Stimulated activated CD8-positive, alpha-beta memory T cell treated with anti-CD3 and anti-CD28 coated beads, Interleukin-15, amount 100 ng/mL, for 48 hours (primary cell): ENCODE measurements around the gene NHERF2.

Experiments used
- DNase-seq, 2 donors: peaks; one replicate each; pipeline ENCODE4 v3.0.0-alpha.2; 2020; ENCODE audit warnings: low read depth in 2 of 2

Gene NHERF2

DNA sequence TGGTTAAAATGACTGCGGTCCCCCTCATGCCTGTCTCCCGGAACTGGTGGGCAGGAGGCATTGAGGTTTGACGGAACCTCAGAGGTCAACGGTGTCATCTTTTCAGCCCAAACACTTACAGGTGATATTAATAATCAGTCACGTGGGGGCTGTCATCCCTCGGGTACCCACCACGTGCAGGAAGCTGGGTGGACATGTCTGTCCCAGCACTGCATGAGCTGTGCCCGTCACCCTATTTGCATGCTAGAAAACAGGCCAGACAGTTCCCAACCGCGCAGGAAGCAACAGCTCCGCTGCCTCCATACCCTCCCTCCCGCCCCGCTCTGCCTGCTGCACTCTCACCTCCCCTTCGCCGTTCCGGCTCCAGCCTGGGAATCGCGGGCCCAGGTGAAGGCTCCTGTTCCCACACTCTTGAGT lies 35.6 kb upstream of the NHERF2 start:
- peak in 1 of 2 donors; percentile 37 for DNase-seq

DNA sequence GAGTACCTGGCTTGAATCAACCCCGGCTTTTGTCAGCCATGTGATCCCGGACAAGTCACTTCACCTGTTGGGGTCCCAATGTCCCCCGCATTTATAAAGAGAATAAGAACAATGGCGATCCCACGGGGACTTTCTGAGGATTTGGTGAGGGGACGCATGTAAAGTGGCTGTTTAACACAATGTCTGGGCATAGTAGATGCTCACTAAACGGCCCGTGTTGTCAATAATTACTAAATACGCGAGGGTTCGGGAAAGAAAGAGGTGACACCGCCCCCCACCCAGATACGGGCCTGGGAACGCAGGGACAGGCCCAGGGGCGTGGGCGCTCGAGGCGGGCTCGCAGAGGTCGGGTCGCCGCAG lies 35.1 kb upstream of the NHERF2 start:
- DNase-seq = no peak

DNA sequence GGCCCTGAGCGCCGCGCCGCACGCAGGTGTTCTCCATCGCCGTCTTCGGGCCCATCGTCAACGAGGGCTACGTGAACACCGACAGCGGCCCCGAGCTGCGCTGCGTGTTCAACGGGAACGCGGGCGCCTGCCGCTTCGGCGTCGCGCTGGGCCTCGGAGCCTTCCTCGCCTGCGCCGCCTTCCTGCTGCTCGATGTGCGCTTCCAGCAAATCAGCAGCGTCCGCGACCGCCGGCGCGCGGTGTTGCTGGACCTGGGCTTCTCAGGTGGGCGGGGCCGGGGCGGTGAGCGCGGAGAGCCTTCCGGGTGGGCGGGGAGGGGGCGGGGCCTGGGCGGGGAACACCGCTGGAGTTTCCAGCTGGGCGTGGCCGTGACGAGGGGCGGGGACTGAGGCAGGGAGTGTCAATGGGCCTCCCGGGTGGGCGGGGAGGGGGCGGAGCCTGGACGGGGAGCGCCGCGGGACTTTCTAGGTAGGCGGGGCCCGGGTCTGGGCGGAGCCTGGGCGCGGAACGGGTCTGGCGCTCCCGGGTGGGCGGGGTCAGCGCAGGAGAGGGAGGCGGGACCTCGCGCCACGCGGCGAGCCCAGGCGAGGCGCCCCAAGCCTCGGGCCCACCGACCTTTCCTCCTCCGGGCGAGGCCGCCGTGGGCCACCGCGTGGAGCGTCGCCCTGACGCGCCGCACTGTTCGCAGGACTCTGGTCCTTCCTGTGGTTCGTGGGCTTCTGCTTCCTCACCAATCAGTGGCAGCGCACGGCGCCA lies 34.6 kb upstream of the NHERF2 start:
- DNase-seq = peak; percentile 93 to 94

DNA sequence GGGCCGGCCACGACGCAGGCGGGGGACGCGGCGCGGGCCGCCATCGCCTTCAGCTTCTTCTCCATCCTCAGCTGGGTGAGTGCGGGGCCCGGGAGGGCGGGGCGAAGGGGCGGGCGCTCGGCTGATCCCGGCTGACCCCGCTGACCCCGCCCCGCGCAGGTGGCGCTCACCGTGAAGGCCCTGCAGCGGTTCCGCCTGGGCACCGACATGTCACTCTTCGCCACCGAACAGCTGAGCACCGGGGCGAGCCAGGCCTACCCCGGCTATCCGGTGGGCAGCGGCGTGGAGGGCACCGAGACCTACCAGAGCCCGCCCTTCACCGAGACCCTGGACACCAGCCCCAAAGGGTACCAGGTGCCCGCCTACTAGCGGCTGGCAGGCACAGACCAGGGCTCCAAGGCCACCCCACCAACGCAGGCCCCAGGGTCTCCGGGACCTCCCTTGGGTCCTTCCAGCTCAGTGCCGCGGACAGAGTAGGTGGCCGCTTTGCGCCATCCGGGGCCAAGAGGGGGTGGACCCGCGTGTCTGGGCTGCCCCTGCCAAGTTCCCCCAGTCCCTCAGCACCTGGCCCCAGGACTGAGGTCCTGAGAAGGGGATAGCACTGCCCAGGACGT lies 33.9 kb upstream of the NHERF2 start:
- DNase-seq = no peak

DNA sequence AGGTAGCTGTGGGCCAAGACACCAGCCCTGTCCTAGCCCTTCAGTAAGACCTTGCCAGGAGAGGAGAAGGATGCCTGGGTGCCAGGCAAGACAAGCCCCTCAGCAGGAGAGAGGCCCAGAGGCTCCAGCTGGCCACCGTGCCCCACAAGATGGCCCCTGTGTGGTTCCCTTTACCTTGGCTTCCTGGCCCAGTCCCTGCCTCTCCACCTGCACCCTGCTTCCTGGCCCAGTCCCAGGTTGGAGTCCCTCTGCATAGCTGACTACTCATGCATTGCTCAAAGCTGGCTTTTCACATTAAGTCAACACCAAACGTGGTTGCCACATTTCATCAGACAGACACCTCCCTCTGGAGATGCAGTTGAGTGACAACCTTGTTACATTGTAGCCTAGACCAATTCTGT lies 33.0 kb upstream of the NHERF2 start:
- DNase-seq = no peak

DNA sequence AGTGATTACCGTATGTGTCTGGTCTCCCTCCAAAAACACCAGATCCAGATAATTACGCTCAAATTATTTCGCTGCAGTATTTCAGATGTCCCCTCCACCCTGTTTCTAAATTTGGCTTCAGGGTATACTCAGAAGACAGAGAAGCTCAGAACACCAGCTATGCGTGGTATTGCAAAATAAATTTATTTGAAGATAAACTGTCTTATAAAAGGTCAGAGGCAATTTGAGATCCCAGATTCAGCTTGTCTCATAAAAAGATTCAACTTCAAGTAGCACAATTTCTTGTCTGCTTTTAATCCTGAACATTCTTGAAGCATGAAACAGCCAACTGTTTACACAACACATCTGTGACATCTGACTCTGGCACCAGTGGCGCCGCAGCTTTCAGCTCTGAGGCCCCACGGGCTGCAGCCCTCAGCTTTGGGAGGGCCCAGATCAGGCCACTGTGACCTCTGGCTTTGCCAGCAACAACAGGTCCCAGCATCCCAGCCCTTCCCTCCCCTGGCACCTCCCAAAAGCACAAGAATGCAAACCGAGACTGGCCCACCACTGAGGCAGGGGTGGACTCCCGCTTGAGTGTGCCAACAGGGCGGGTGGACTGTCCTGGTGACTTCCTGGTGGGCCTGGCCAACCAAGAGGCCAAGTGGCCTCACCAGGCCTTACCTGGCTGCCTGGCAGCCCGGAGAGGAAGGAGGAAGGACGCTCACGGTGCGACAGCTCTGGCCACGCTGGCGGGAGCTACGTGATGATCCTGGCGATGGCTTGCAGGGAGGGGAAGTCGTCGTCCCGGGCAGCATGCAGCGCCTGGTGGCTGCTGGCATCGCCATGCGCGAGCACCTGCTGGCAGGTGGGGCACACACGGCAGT lies 29.0 kb upstream of the NHERF2 start:
- no peak for DNase-seq

DNA sequence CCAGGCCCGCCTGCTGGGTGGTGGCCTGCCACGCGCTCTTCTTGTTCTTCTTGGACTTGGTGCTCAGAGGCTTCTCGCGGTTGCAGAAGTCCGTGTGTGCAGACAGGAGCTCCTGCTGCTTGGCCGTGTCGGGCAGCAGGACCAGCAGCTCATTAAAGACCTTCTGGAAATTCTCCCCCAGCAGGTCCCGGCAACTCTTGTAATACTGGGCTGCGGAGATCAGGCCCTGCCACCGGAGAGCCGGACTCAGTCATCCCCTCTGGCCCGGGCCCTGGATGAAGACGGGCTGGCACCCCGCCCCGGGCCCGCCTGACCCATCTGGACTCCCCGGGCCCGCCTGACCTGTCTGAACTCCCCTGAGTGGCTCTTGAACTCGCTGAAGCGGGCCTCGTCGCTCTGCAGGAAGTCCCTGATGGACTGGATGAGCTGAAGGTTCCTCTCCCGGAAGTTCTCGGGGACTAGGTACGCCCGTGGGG lies 28.3 kb upstream of the NHERF2 start:
- no peak for DNase-seq

DNA sequence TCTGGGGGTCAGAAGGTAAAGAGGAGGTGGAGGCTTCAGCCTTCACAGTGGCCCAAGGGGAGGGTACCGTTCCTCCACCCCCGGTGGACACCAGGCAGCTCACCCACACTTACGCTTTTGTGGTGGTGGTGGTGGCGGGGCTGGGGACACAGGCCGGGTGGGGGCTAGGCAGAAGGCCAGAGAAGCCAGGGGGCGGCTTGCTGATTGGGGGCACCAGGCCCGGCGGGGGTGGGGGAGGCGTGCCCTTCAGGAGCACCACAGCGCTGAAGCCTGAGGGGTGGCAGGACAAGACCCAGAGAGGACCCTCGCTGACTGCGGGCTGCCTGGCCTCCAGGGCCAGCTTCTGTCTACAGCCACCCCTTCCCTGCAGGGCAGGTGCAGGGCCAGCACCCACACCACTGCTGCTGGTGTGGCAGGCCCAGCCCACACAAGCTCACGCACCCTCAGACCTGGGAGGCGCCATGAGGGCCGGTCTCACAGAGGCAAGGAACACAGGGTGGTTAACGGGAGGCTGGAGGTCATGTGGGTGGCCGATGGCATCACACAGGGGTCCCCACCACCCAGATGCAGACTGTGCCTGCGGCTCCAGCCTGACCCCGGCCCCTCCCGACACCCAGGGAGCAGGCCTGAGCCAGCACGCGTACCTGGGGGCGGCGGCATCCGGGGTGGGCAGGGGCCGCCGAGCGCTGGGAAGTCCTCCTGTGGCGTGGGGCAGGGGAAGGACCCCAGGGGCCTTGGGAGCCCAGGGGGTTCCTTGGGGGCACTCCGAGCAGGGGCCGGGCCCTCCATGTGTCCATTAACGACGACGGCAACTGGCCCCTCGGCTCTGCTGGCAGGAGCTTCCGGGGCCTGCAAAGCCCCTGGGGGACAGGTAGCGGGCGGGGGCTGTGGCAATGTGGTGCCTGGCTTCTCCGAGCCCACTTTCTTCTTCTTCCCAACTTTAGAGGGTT lies 27.6 kb upstream of the NHERF2 start:
- no peak for DNase-seq

DNA sequence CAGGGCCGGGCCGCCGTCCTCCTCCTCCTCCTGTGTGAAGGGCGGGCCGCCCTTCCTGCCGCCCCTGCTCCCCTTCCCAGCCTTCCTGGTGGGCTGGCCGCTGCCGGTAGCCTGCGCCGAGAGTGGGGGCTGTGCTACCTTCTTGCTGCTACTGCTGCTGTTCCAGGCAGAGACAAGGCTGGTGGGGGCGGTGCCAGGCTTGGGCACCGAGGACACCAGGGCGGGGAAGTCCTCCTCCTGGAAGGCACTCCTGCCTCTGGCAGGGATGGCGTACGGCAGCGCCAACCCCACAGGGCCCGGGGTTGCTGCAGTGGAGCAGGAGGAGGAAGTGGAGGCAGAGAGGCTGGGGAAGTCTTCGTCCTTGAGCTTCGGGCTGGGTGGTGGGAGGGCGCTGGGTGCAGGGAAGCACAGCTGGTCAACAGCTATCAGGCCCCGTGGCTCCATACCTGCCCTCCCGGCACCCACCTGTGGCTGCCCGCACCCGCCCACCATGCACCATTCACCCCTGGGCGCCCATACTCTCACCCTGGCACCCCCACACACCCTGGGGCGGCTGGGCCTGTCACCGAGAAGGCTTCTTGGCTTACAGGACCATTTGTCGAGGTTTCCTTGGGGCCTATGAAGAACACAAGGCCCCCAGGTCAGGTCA lies 26.7 kb upstream of the NHERF2 start:
- no peak for DNase-seq

DNA sequence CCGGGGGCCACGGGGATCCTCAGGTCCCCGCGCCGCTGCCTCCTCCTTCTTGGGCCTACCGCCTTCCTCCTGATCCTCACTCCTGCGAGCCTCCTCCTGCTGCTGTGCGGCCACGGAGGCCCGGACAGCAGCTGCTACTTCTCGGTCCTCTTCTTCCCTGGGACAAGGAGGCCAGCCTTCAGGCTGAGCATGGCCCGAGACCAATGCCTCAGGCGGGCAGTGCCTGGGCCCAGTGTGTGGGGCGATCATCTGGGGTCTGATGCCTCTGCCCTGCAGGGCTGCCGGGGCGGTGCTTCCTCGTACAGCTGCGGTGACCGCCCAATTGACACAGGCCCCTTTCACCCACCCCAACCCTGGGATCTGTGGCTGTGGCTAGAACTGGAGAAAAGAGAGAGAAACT lies 25.7 kb upstream of the NHERF2 start:
- no peak for DNase-seq

DNA sequence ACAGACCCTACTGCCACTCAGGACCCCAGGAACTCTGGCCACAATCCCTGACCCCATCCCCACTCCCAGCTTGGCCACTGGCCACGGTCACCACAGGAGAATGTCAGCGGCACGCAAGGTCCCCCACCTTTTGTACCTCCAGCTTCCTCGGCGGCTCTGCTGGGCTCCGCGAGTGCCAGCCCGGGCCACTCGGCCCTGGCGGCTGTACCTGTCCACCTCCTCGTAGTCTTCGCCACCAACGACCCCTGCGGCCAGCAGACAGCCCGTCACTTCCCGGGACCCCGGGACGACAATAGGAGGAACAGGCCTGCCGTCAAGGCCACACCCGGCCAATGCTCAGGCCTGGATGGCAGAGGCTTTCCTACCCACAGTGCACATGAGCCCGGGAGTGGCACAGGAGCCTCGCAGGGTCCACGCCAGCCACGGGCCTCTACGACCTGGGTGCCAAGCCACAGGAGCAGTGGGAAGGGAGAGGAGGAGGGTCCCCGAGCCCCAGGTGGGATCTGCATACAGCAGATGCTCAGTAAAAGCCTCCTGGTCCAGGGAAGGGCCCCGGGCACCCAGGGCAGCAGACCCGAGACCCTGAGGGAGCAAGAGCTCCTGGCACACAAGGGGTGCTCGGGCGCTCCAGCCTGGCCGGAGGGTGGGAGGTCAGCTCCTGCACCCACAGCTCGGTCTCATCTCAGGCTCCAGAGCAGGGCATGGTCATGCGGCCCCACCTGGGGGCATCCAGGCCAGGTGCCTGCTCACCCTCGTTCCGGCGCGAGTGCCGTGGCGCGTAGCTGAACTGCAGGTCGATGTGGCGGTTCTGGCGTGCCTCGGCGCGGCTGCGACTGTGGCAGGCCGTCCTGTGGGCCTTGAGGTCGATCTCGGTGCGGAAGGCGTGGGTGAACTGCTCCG lies 25.0 kb upstream of the NHERF2 start:
- DNase-seq = no peak

DNA sequence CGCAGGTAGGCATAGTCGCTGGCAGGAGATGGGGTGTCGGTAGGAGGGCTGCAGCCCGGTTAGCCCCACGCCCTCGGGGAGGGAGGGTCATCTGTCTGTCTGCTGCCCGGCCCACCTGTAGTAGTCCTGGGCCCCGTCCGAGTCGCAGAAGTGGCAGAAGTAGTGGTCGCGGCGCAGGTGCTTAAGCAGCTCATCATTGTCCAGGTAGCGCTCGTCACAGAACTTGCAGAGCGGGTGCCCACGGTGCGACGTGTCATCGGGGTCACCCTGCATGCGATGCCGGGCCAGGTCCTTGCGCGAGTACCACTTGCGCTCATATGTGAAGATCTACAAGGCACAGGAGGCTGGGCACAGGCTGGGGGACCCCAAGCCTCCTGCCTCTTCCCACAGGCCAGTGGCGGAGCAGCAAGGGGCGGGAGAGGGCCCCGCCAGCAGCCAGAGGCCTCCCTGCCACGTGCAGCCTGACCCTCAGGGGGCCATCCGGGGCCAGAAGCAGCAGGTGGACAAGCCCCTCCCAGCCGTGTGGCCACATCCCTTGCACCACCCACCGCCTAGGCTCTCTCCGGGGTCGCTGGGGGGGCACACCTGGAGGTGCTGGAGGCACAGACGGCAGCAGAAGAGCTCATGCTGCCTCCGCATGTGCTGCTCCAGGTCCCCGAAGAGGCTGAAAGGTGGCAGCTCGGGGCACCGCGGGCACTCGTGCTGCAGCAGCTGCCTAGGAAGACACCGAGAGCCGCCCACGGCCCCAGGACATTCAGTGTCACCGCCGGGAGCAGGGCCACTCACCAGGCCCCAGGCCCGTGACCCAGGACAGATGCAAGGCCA lies 24.1 kb upstream of the NHERF2 start:
- no peak for DNase-seq

DNA sequence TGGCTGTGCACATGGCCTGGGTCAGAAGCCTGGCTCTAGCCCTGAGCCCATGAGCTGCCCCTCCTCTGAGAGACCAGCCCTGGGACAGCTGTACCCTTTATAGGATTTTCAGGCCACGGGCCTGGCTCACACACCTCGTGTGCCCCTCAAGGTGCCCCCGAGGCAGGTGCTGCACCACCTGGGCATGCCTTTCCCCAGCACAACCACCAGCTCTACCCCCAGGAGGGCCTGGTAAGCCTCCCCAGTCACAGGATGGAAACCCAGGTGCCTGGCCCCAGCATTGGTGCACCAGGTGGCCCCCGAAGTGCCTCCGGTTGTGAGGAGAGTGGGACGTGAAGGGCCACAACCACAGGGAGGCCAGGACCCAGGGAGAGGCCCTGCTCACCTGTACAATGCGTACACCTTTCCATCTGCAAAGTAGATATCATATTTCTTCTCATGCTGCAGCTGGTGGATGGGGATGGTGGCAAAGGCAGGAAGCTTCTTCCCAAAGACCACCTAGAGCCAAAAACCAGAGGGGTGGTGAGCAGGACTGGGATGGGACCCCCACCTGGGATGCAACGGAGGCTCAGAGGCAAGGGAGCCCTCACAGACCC lies 23.4 kb upstream of the NHERF2 start:
- no peak for DNase-seq

DNA sequence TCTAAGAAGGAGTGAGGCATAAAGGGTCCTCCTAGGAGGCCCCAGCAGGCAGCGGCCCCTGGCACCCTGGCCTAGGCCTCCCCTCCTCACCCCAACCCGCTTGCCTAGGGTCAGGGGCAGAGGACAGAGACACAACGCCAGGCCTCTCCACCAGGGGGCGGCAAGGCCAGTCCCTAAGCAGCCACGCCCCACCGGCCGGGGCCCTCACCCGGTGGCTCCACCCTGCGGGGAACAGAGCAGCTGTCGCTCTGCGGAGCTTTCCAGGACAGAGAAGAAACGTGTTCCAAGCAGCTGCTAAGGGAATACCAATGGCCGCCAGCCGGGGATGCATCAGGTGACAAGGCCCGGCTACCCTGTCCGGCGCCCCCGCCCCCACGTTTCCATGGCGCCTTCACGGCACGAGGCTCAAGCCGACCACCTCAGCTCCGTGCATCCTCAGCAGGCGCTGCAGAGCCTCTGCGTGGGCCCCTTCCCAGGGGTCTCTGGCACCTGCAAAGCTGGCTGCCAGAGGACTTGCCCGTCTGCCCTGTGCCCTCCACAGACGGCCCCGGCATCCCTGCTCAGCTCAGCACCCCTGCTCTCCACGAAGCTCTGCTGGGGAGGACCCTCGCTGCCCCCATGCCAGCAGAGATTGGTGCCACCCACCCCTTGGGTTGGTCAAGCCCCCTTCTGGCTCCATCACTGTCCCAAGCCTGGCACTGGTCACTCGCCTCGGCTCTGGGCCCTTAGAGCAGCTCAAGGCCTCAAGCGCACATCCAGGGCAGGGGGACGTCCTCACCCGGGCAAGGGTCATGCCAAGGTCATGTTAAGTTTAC lies 22.7 kb upstream of the NHERF2 start:
- peak; percentile 83 to 87 for DNase-seq

DNA sequence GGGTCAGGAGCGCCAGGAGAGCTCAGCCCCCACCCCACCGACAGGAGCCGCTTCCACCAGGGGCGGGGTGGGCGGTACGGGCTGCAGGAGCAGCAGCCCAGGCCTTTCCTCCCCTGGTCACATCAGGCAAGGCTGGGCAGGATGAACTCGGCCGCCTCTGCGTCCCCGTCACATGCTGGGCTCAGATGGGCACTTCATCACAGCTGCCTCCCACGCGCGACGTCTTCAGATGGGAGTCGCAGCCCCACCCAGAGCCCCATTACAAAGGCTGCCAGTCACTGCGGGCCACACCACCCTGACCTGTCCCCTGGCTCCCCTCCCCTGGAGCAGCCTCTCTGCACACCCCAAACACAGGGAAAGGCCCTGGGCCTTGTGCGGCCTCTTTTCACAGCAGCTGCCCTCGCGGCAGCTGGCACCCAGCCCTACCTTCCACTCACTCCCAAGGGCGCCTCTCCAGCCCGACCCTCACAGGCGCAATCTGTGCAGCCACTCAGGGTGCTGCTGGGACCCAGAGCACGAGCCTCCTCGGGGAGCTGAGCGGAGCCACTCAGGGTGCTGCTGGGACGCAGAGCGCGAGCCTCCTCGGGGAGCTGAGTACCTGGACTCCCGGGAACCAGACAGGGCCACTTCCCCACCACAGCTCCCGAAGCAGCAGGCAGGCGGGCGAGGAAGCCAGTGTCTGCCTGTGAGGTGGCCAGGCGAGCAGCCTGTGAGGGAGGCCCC lies 21.7 kb upstream of the NHERF2 start:
- no peak for DNase-seq

DNA sequence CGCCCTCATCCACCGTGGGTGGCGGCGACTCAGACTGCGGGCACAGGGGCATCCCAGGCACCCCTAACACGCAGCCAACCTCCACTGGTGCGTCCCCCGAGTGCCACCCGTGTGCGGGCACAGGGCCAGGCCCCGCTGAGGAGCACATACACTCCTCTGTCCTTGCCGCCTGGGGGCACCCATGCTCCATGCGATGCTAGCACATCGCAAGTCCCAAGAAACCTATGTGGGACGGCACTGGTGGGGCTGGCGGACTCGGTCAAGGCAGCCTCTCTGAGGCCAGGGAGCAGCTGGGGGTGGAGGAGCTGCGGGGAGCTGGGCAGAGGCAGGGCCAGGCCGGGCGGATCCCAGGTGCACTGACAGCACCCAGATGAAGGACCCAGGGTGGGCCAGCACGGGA lies 21.1 kb upstream of the NHERF2 start:
- DNase-seq = no peak

DNA sequence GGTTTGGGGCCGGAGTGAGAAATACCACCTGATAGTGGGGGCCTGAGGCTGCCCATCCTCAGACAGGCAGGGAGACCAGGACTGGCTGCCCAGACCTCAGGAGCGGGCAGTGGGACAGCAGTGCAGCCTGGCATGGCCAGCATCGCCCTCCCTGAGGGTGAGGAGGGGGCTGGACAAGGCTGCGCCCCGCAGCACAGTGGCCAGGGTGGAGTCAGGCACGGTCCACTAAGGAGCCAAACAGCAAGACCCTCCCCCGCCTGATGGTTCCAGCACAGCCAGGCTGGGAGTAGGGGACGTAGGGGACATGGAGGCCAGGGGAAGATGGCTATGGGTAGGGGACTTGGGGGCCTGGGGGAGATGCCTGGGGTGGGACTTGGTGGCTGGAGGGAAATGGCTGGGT lies 20.4 kb upstream of the NHERF2 start:
- DNase-seq = no peak
